Endodermal cell (in vitro differentiated cells): ENCODE measurements around the gene DOCK7. TPM values are rescaled to one million over a fixed set of nuclear protein-coding genes. Genes with fewer than 3 reads are reported as not detected.

Source experiments
- DNase-seq: peaks from one replicate; pipeline ENCODE4 v3.0.0-alpha.2; 2017
- H3K27ac ChIP-seq: 2 replicates; pipeline ENCODE4 v1.5.1; 2013; ENCODE audit warnings: mild to moderate bottlenecking, low read depth, low read length, moderate library complexity
- H3K27me3 ChIP-seq: 2 replicates; pipeline ENCODE4 v1.6.1; 2013; ENCODE audit warnings: mild to moderate bottlenecking, low read length, moderate library complexity; ENCODE audit not compliant: insufficient read depth, control insufficient read depth, poor library complexity, severe bottlenecking
- H3K36me3 ChIP-seq: 2 replicates; pipeline ENCODE4 v1.7.0; 2013; ENCODE audit warnings: mild to moderate bottlenecking, low read length, moderate library complexity; ENCODE audit not compliant: control insufficient read depth, insufficient read depth
- H3K4me1 ChIP-seq: one replicate; pipeline ENCODE4 v1.7.0; 2013; ENCODE audit warnings: low read length; ENCODE audit not compliant: control insufficient read depth, insufficient read depth
- H3K4me3 ChIP-seq: 2 replicates; pipeline ENCODE4 v1.5.1; 2013; ENCODE audit warnings: mild to moderate bottlenecking, low read length, moderate library complexity
- H3K9ac ChIP-seq: 2 replicates; pipeline ENCODE4 v1.6.1; 2013; ENCODE audit warnings: mild to moderate bottlenecking, low read length, moderate library complexity; ENCODE audit not compliant: poor library complexity, severe bottlenecking; ENCODE audit errors: extremely low read depth
- H3K9me3 ChIP-seq: 2 replicates; pipeline ENCODE4 v1.6.1; 2013; ENCODE audit warnings: mild to moderate bottlenecking, low read length, moderate library complexity; ENCODE audit not compliant: control insufficient read depth
- H3K27ac Mint-ChIP-seq: 2 replicates; pipeline ENCODE4 v1.8.0; 2020; ENCODE audit warnings: mixed read lengths
- H3K27me3 Mint-ChIP-seq: 2 replicates; pipeline ENCODE4 v1.8.0; 2021; ENCODE audit warnings: mild to moderate bottlenecking, mixed read lengths; ENCODE audit not compliant: insufficient read depth
- H3K36me3 Mint-ChIP-seq: 2 replicates; pipeline ENCODE4 v1.8.0; 2020; ENCODE audit warnings: low read depth, mixed read lengths
- H3K4me1 Mint-ChIP-seq: 2 replicates; pipeline ENCODE4 v1.8.0; 2020; ENCODE audit warnings: mixed read lengths
- H3K4me3 Mint-ChIP-seq: 2 replicates; pipeline ENCODE4 v1.8.0; 2020; ENCODE audit warnings: mild to moderate bottlenecking, moderate library complexity, mixed read lengths
- H3K9me3 Mint-ChIP-seq: 2 replicates; pipeline ENCODE4 v1.8.0; 2020; ENCODE audit warnings: mild to moderate bottlenecking, mixed read lengths
- CTCF ChIP-seq: fragments of 200-600 bp; sonication (generic); conservative IDR thresholded peaks from 2 replicates; pipeline ENCODE4 v1.5.0; 2021; ENCODE audit warnings: antibody characterized with exemption, mild to moderate bottlenecking
- whole genome bisulfite sequencing, 2 experiments: methylation state at CpG; one replicate each; pipeline versions ENCODE4 v1.1.5 to v1.1.7; 2013; ENCODE audit warnings: missing lambda C conversion rate in 2 of 2, mixed read lengths in 1 of 2; ENCODE audit not compliant: insufficient coverage in 1 of 2, insufficient read length in 1 of 2; 5-methylcytosine and 5-hydroxymethylcytosine counted together
- total RNA-seq, 2 donors: library from RNA; stranded (reverse); fragmentation: NEBNext Ultra II Directional in 1 of 2; extraction: Animal tissue kit (Norgen Biotek cat#: 25700) in 1 of 2; gene quantifications; 2 replicates in 1 of 2; 3 replicates in 1 of 2; pipeline ENCODE4 v1.2.1, GENCODE V29; 2021

The DOCK7 gene
- total RNA-seq, 2 donors from 2014 or later, result 66.8 to 72.8 TPM

- Histone ChIP-seq H3K4me1 (no peaks in the 10 kb centered on the region), H3K4me3 (no peak overlapping the region), H3K9ac (no peak overlapping the region), H3K27me3 (no peaks in the 10 kb centered on the region), H3K9me3 (no peaks in the 10 kb centered on the region), H3K36me3 (peaks cover 26% of the 10 kb centered on the region), H3K27ac (no peak overlapping the region)
- Mint-ChIP-seq H3K36me3 (peaks cover 27% of the 10 kb centered on the region), H3K4me1 (no peaks in the 10 kb centered on the region), H3K9me3 (peaks cover 7% of the 10 kb centered on the region), H3K4me3 (no peak overlapping the region), H3K27ac (no peak overlapping the region), H3K27me3 (no peaks in the 10 kb centered on the region)
- TF ChIP-seq CTCF, result no peak
- no peak for DNase-seq
- WGBS, 2 experiments, result 83% methylated on average over 1 of the region's 1 CpG; no CpG with 5 or more reads in 1 of the 2 experiments
These were observed 33.4 kb downstream of the DOCK7 start for GRCh38 chr1:62654744-62655143.

- no peaks in the 10 kb centered on the region for H3K27me3 ChIP-seq
- no peaks in the 10 kb centered on the region for H3K9me3 ChIP-seq
- peaks cover 30% of the 10 kb centered on the region for H3K36me3 Mint-ChIP-seq
- H3K9ac ChIP-seq, result no peak overlapping the region
- H3K27me3 Mint-ChIP-seq, result no peaks in the 10 kb centered on the region
- H3K4me1 ChIP-seq, result no peaks in the 10 kb centered on the region
- H3K4me1 Mint-ChIP-seq, result no peaks in the 10 kb centered on the region
- DNase-seq, result no peak
- TF ChIP-seq CTCF, result no peak
- H3K4me3 ChIP-seq, result no peak overlapping the region
- peaks cover 42% of the 10 kb centered on the region for H3K36me3 ChIP-seq
- no peak overlapping the region for H3K27ac Mint-ChIP-seq
- H3K4me3 Mint-ChIP-seq, result no peak overlapping the region
- H3K9me3 Mint-ChIP-seq, result peaks cover 7% of the 10 kb centered on the region
- no peak overlapping the region for H3K27ac ChIP-seq
These were observed 35.8 kb downstream of the DOCK7 start for GRCh38 chr1:62652387-62652786.

- no peak for DNase-seq
- H3K4me1 Mint-ChIP-seq, result no peaks in the 10 kb centered on the region
- peaks cover 73% of the 10 kb centered on the region for H3K36me3 ChIP-seq
- H3K27me3 Mint-ChIP-seq, result no peaks in the 10 kb centered on the region
- peaks cover 18% of the 10 kb centered on the region for H3K9me3 ChIP-seq
- no peak overlapping the region for H3K4me3 ChIP-seq
- H3K4me1 ChIP-seq, result no peaks in the 10 kb centered on the region
- H3K4me3 Mint-ChIP-seq, result no peak overlapping the region
- H3K27me3 ChIP-seq, result no peaks in the 10 kb centered on the region
- H3K9ac ChIP-seq, result no peak overlapping the region
- WGBS, 2 experiments, result no CpG with 5 or more reads among the region's 1 CpG
- peaks cover 8% of the 10 kb centered on the region for H3K9me3 Mint-ChIP-seq
- TF ChIP-seq CTCF, result no peak
- H3K27ac Mint-ChIP-seq, result no peak overlapping the region
- H3K36me3 Mint-ChIP-seq, result peaks cover 58% of the 10 kb centered on the region
- H3K27ac ChIP-seq, result no peak overlapping the region
These were observed 44.9 kb downstream of the DOCK7 start for GRCh38 chr1:62643283-62643682.
